ENCODE results near the gene JOSD2. TPM values are rescaled to one million over a fixed set of nuclear protein-coding genes. Genes with fewer than 3 reads are reported as not detected.

JOSD2 gene
- total RNA-seq, 1 experiment from 2014 or later = 40.9 TPM

- TF ChIP-seq MAX (IDR thresholded peaks at IDR 0.05) (no peak), SP1 (IDR thresholded peaks at IDR 0.05; ENCODE audit: low read depth) (no peak), YY1 (IDR thresholded peaks at IDR 0.05; ENCODE audit: extremely low read depth, insufficient replicate concordance, low read depth, low read length) (no peak), SIN3A (IDR thresholded peaks at IDR 0.05; ENCODE audit: low read depth) (no peak), ZFX (IDR thresholded peaks at IDR 0.05) (no peak)
- no peaks in the 10 kb centered on the region for H3K36me3 ChIP-seq (ENCODE audit: control insufficient read depth in 1 of 2, insufficient read depth in 2 of 2, low read length in 2 of 2)
- DNase-seq (ENCODE audit: low read depth, low spot score) = no peak
- no peak for ATAC-seq
- intact Hi-C loops (cut with micrococcal nuclease) = loop anchor here (10.0 kb wide), 1 partner anchor 120 kb away; no protein-coding TSS in a partner anchor
- no peaks in the 10 kb centered on the region for H3K9me2 ChIP-seq (ENCODE audit: insufficient read depth)
- no peak overlapping the region for H3K27ac ChIP-seq (ENCODE audit: low read depth, low read length)
- H2AFZ ChIP-seq (ENCODE audit: low read depth, low read length, poor library complexity, severe bottlenecking) = no peak overlapping the region
- H3K27me3 ChIP-seq (ENCODE audit: insufficient read depth, low read length) = no peaks in the 10 kb centered on the region
- peaks cover 7 to 20% of the 10 kb centered on the region in 2 experiments; a peak in 3 of 4 replicates for H3K9me3 ChIP-seq (ENCODE audit: control insufficient read depth in 1 of 2, insufficient read depth in 1 of 2, low read depth in 1 of 2, low read length in 2 of 2)
- BruUV-seq (replicated peaks) = no TSS peak
- RAD21 ChIA-PET (ENCODE audit: low non-redundant PET in 1 of 2, low total read pairs in 2 of 2, uncharacterized antibody in 2 of 2, unreplicated experiment in 2 of 2) = no interaction called here
- CTCF ChIA-PET = no interaction called here
- no peak overlapping the region for H3K4me3 ChIP-seq (replicated peaks in 1 of 2; ENCODE audit: low read depth in 1 of 2, low read length in 2 of 2)
- no peaks in the 10 kb centered on the region for H3K79me2 ChIP-seq (ENCODE audit: insufficient read depth, low read length)
- H3K4me2 ChIP-seq (ENCODE audit: low read length) = no peak overlapping the region
- H3K9ac ChIP-seq (ENCODE audit: low read length) = no peak overlapping the region
- H4K20me1 ChIP-seq (ENCODE audit: insufficient read depth) = no peaks in the 10 kb centered on the region
- H3K4me1 ChIP-seq (ENCODE audit: control insufficient read depth in 1 of 2, insufficient read depth in 2 of 2, low read length in 2 of 2) = no peaks in the 10 kb centered on the region
- POLR2A ChIA-PET = no interaction called here
Observed at GRCh38 chr19:50534478-50534877, 23.5 kb upstream of the JOSD2 start.

DNA sequence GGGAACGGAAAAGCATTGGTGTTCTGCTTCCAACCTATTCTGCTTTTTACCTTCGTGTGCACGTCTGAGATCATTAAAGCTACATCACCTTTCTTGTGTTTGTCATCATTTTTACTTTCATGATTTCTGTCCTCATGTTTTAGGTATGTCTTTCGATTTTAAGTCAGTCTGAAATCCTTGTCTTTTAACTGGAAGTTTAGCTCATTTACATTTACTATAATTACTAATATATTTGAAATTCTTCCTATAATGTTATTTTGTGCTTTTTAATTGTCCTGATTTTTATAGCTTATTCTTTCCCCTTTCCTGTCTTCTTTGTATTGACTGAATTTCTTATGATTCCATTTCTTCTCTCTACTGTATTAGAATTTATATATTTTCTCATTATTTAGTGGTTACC, 22.0 kb upstream of the JOSD2 start:
- Histone ChIP-seq H3K9ac (ENCODE audit: low read length) (no peak overlapping the region), H3K4me3 (replicated peaks in 1 of 2; ENCODE audit: low read depth in 1 of 2, low read length in 2 of 2) (no peak overlapping the region), H2AFZ (ENCODE audit: low read depth, low read length, poor library complexity, severe bottlenecking) (no peak overlapping the region), H3K27me3 (ENCODE audit: insufficient read depth, low read length) (no peaks in the 10 kb centered on the region), H4K20me1 (ENCODE audit: insufficient read depth) (no peaks in the 10 kb centered on the region), H3K9me3 (ENCODE audit: control insufficient read depth in 1 of 2, insufficient read depth in 1 of 2, low read depth in 1 of 2, low read length in 2 of 2) (peaks cover 7 to 20% of the 10 kb centered on the region in 2 experiments; a peak in 3 of 4 replicates), H3K27ac (ENCODE audit: low read depth, low read length) (no peak overlapping the region), H3K79me2 (ENCODE audit: insufficient read depth, low read length) (no peaks in the 10 kb centered on the region), H3K9me2 (ENCODE audit: insufficient read depth) (no peaks in the 10 kb centered on the region), H3K4me2 (ENCODE audit: low read length) (no peak overlapping the region), H3K4me1 (ENCODE audit: control insufficient read depth in 1 of 2, insufficient read depth in 2 of 2, low read length in 2 of 2) (no peaks in the 10 kb centered on the region), H3K36me3 (ENCODE audit: control insufficient read depth in 1 of 2, insufficient read depth in 2 of 2, low read length in 2 of 2) (no peaks in the 10 kb centered on the region)
- CTCF ChIA-PET = interaction anchor here (1.4 kb wide), 1 partner anchor 23 kb away, joined by 3 read pairs; no protein-coding TSS in a partner anchor
- peak; percentile 18; the same call in 1 of the 2 replicates for TF ChIP-seq CBX3 (IDR thresholded peaks at IDR 0.05; ENCODE audit: low read depth)
- TF ChIP-seq, protein P1, sequence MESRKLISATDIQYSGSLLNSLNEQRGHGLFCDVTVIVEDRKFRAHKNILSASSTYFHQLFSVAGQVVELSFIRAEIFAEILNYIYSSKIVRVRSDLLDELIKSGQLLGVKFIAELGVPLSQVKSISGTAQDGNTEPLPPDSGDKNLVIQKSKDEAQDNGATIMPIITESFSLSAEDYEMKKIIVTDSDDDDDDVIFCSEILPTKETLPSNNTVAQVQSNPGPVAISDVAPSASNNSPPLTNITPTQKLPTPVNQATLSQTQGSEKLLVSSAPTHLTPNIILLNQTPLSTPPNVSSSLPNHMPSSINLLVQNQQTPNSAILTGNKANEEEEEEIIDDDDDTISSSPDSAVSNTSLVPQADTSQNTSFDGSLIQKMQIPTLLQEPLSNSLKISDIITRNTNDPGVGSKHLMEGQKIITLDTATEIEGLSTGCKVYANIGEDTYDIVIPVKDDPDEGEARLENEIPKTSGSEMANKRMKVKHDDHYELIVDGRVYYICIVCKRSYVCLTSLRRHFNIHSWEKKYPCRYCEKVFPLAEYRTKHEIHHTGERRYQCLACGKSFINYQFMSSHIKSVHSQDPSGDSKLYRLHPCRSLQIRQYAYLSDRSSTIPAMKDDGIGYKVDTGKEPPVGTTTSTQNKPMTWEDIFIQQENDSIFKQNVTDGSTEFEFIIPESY (IDR thresholded peaks at IDR 0.05; ENCODE audit: extremely low read depth, insufficient replicate concordance, low read length) = no peak
- intact Hi-C loops (cut with micrococcal nuclease) = loop anchor here (10.0 kb wide), 1 partner anchor 122 kb away; no protein-coding TSS in a partner anchor
- RAD21 ChIA-PET (ENCODE audit: low non-redundant PET in 1 of 2, low total read pairs in 2 of 2, uncharacterized antibody in 2 of 2, unreplicated experiment in 2 of 2) = no interaction called here
- ATAC-seq (no peak), DNase-seq (ENCODE audit: low read depth, low spot score) (no peak)
- POLR2A ChIA-PET = interaction anchor here (0.6 kb wide), 1 partner anchor 13 kb away, joined by 3 read pairs; no protein-coding TSS in a partner anchor
- BruUV-seq (replicated peaks) = no TSS peak

All from HCT116 (cell line).